PFSK-1 (cell line): ENCODE results near the gene PTX3.

Experiments used
- FOXP2 ChIP-seq: optimal IDR thresholded peaks from 2 replicates; pipeline ENCODE3; 2011; ENCODE audit warnings: borderline replicate concordance, control low read depth, inconsistent platforms; ENCODE audit not compliant: insufficient read depth; ENCODE audit errors: extremely low read length, extremely low read depth
- POLR2AphosphoS5 ChIP-seq: IDR thresholded peaks from 2 replicates; pipeline ENCODE4 v1.6.1; 2012; ENCODE audit warnings: low read depth, mild to moderate bottlenecking, control low read depth, low read length, moderate library complexity
- REST ChIP-seq, 2 experiments: IDR thresholded peaks; 2 replicates each; pipeline versions ENCODE4 v1.6.1 to v1.8.0; 2011 to 2012; ENCODE audit warnings: low read depth in 2 of 2, low read length in 2 of 2, control low read depth in 1 of 2, inconsistent platforms in 1 of 2, mild to moderate bottlenecking in 1 of 2, moderate library complexity in 1 of 2; ENCODE audit not compliant: insufficient read depth in 1 of 2
- SIN3A ChIP-seq: IDR thresholded peaks from 2 replicates; pipeline ENCODE4 v1.6.1; 2012; ENCODE audit warnings: mild to moderate bottlenecking, low read length, moderate library complexity, borderline replicate concordance; ENCODE audit not compliant: insufficient read depth
- TAF1 ChIP-seq: IDR thresholded peaks from 2 replicates; pipeline ENCODE4 v1.6.1; 2012; ENCODE audit warnings: low read length, control low read depth, borderline replicate concordance; ENCODE audit not compliant: insufficient read depth

The PTX3 gene

GRCh38 chr3:157447026-157447694, 10.5 kb downstream of the PTX3 start:
- no peak for TF ChIP-seq SIN3A
- TF ChIP-seq REST (IDR thresholded peaks at IDR 0.05; ENCODE audit: insufficient read depth in 1 of 2, low read depth in 2 of 2, low read length in 2 of 2), result no peak
- TF ChIP-seq TAF1, result no peak
- no peak for TF ChIP-seq FOXP2
- no peak for TF ChIP-seq POLR2AphosphoS5

DNA sequence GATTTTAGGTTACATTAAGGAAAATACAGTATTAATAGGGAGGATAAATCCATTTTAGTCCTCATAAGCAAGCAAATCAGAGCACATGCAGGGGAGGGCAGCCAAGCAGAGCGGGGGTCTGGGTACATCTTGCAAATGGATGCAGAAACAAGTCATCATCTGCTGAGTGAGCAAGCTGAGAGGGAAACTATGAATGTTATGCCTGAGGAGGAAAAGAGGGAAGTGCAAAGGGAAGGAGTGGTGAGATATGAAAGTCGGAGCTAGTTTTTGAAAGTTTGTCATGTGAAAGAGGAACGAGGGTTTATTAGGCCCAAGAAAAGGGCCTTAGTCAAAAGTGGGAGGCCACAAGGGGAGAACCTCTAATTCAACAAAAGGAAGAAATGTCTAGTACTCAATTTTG, 15.4 kb downstream of the PTX3 start:
- no peak for TF ChIP-seq POLR2AphosphoS5
- no peak for TF ChIP-seq FOXP2
- no peak for TF ChIP-seq TAF1
- TF ChIP-seq SIN3A, result no peak
- TF ChIP-seq REST (IDR thresholded peaks at IDR 0.05; ENCODE audit: insufficient read depth in 1 of 2, low read depth in 2 of 2, low read length in 2 of 2), result no peak

DNA sequence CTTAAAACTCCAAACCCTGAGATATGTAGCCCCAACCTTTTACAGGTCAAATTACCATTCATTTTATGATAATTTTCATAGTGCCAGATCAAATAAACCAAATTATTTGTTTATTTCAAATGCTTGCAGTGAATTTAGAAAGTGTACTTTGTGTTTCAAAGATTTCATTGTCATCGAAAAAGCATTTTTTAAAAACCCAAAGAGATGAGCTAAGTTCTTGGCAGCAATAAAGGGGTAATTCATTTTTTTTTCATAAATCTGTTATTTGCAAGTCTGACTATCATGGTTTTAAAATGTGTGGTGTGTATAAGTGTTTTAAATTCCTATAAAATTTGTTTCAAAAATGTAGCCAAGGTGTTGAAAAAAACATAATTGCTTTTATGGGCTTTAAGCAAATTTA, 17.2 kb downstream of the PTX3 start:
- no peak for TF ChIP-seq SIN3A
- no peak for TF ChIP-seq FOXP2
- no peak for TF ChIP-seq TAF1

DNA sequence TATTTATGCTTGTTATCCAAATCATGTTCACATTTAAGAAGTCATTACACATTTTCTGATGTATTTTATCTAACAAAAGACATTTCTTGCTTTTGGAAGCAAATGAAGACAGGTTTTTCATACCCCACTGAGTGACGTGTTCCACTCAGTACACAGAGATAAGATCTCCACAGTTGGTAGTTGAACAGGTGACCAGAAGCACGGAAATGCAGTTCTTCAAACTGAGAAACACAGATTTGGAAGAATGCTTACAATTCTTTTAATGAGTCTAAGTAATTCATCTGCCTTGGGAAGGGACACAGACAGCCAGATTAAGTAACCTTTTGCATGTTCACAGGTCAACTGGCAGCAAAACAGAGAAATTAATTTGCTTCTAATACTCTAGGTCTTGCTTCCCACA, 23.1 kb downstream of the PTX3 start:
- TF ChIP-seq SIN3A (no peak), POLR2AphosphoS5 (no peak)

DNA sequence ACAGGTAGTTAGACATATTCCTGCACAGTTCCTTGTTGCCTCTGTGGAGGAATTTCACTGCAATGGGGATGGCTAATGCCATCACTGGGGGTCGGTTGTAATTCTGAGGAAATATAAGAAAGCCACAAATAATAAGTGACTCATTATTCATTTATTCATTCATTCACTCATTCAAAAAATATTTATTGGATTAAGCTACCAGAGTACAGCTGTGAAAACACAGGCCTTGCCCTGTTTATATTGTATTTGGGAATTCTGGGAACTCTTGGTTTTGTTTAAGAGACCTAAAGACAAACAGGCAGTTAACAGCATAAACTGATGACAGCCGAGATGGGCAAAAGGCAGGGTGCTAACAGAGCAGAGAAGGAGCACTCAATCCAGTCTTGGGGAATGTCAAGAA, 23.6 kb downstream of the PTX3 start:
- no peak for TF ChIP-seq SIN3A
- TF ChIP-seq FOXP2, result no peak
- TF ChIP-seq REST (IDR thresholded peaks at IDR 0.05; ENCODE audit: insufficient read depth in 1 of 2, low read depth in 2 of 2, low read length in 2 of 2), result no peak

GRCh38 chr3:157463816-157464215, 27.2 kb downstream of the PTX3 start:
- TF ChIP-seq REST (IDR thresholded peaks at IDR 0.05; ENCODE audit: insufficient read depth in 1 of 2, low read depth in 2 of 2, low read length in 2 of 2) (no peak), POLR2AphosphoS5 (no peak), FOXP2 (no peak), SIN3A (no peak), TAF1 (no peak)
